GM08714 (cell line): ENCODE measurements around the gene GNB4.
A peak's percentile ranks its signal among the peaks of the same experiment; 100 is the strongest.

Experiments used
- H3K4me3 ChIP-seq: fragments of 200-500 bp; sonication (Bioruptor generic); 2 replicates; pipeline ENCODE4 v1.5.1; 2014; ENCODE audit warnings: mild to moderate bottlenecking, low read length, inconsistent platforms
- ZNF274 ChIP-seq: IDR thresholded peaks from 2 replicates; pipeline ENCODE4 v1.6.1; 2012; ENCODE audit warnings: mild to moderate bottlenecking, low read depth, low read length

The GNB4 gene

DNA sequence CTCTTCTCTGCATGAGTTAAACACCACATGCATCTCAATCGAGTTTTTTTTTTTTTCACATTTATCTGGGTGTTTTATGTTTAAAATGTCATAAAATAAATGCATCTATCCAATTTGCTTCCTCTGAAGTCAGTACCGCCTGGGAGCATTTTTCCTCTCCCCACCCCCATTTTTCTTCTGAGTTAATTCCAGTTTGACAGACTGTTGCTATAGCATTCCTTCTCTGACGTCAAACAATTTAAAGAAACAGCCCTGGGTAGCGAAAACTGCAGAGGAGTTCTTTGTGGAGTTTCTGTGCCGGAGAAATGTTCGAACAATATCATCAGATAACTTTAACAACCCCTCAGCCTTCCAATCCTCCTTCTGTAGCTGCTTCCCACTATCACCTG is 900 bp upstream of the GNB4 start:
- no peak overlapping the region for H3K4me3 ChIP-seq
- TF ChIP-seq ZNF274 = no peak

DNA sequence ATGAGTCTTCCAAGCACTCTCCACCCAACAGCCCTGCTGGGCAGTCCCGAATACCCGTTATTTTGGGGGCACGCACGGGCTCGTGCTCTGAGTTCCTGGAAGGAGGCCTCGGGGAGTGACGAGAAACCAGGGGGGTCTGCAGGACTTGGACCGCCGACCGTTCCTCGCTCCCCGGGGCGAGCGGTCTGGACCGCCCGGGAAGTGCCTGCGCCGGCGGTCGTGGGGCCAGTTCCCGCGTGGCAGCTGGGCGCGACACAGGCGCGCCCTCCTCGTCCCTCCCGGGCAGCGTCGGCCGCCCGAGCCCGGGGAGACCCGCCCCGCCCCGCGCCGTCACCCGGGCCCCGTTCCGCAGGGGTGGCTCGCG is 387 bp downstream of the GNB4 start:
- no peak for TF ChIP-seq ZNF274

DNA sequence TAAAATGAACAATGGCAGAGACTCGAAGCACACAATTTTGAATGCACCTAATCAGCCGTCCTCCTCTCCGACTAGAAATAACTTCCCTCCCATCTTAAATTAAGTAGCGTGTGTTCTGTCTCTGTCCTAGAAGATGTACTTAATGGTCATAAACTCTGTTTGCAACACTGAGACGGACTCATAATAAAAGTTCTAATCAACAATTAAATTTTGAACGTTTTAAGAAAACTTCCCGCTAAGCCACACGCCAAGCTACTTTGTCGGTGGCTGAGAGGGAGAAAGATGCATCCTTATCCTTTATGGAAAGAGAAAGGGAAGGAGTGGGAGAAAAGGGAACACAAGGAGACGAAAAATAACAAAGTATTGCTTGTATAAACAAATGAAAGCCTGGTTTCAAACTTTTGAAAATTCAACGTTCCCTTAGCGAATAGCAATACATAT is 989 bp downstream of the GNB4 start:
- peak overlapping the region; percentile 85; the same call in 1 of the 2 replicates for H3K4me3 ChIP-seq

More for the DNA sequence above, 387 bp downstream of the GNB4 start:
- peak overlapping the region; percentile 85 for H3K4me3 ChIP-seq

DNA sequence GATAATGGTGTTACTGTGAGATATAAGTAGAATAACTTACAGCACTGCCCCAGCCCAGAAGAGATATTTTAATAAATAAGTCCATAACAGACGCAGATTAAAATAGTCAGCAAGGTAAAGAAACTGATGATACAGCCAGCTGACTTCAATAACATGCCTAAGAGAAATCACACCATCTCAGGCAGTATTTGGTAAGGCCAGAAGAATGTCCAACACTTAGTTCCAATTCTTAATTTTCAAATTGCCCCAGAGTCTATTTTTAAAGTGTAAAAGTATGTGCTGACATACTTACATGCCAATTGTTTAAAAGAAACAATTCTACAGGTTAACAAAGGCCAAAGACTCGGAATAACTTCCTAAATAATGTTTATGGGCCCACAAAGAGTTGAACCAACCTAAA is 1.6 kb downstream of the GNB4 start:
- no peak overlapping the region; the same call in 1 of the 2 replicates for H3K4me3 ChIP-seq
- no peak for TF ChIP-seq ZNF274

More for the DNA sequence above, 989 bp downstream of the GNB4 start:
- TF ChIP-seq ZNF274 = no peak

DNA sequence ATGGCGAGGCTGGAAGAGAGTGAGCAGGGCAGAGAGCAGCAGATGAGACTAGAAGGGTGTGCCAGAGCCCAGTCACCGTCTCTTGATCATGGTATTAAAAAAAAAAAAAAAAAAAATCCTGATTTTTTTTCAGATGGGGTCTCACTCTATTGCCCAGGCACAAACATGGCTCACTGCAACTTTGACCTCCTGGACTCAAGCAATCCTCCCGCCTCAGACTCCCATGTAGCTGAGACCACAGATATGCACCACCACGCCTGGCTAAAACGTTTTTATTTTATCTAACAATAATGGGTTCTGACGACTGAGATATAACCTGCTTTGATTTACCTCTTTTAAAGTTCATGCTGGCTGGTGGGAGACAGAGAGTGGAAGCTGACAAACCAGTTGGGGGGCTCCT is 4.0 kb downstream of the GNB4 start:
- no peak for TF ChIP-seq ZNF274
- H3K4me3 ChIP-seq = no peak overlapping the region

DNA sequence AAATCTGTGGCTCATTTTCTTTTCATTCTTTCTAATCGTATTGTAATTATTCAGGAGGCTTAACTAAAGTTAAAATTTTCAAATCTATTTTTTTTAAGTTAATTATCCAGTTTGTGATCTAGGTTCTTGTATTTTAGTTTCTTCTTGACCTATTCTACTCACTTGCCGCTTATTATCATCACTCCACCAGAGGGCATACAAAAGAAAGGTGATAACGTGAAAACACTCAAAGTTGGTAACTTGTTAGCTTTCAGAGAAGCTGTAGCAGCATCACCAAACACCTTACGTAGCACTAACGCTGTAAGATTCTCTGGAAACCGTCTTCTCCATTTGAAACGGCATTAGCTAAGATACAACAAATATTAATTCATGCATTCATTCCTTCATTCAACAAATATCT is 4.8 kb downstream of the GNB4 start:
- no peak overlapping the region for H3K4me3 ChIP-seq
- no peak for TF ChIP-seq ZNF274

DNA sequence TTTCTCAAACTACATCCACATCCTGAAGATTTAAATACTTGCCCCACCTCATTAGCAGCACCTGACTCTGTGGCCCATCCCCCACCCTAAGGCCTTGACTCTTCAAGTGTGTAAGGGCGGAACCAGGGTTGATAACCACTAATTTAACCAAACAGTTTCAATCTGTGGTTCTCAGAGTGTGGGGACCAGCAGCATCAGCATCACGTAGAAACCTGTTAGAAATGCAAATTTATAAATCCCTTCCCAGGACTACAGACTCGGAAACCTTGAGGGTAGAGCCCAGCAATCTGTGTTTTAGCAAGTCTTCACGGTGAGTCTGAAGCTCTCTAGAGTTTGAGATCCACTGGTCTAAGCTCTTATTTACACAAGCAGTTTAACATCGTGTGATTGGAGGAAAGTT is 12.4 kb downstream of the GNB4 start:
- TF ChIP-seq ZNF274 = no peak
- H3K4me3 ChIP-seq = no peak overlapping the region

DNA sequence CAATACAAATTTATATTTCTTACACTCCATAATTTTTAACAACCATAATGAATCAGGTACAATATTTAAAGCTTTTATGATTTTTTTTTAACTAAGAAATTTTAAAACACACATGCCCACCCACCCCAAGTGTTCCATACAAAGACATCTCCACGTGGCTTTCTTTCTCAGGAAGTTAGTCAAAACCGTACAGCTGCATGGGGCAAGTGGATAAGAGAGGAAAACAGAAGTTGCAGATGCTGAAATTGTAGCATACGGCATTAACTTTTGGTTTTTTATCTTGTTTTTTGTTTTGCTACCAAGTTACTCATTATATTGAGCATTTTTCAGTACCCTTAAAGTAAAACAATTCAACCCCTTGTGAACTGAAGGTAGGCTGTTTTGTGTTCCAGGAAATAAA is 14.8 kb downstream of the GNB4 start:
- no peak for TF ChIP-seq ZNF274

DNA sequence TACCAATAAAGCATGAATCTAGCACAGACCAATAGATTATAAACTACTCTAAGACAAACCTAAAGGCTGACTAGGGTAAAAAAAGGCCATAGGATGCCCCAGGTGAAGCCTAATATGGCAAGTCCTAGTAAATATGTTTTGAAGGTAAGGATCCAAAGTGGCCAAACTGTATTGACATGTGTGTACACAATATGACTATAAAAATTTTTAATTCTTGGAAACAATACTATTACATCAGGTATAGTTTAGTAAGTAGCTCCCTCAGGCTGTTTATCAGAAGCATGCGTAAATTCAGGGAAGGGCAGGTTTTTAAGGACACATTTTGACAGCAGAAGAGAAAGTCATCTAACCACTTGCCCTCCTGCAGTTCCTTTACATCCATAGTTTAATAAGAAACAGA is 18.8 kb downstream of the GNB4 start:
- TF ChIP-seq ZNF274 = no peak
- no peak overlapping the region for H3K4me3 ChIP-seq

More for the DNA sequence above, 14.8 kb downstream of the GNB4 start:
- H3K4me3 ChIP-seq = no peak overlapping the region

DNA sequence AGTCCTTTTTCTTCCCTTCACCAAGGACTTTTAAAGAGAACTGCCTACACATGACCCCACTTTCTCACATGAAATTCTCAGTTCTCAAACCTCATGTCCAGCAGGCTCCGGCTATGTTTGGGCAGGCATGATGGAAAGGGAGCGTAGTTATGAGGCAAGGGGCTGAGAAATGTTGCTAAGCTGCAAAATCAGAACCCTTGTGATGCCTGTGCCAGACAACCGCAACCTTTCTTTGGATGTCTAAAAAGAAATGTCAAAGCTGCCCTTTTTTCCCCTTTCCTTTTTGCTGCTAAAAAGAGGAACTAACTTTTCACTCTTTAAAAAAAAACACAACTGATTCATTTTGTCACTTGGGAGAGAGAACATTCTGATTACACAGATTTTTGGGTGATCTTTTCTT is 19.2 kb downstream of the GNB4 start:
- TF ChIP-seq ZNF274 = no peak
- H3K4me3 ChIP-seq = peak overlapping the region; percentile 17; the same call in 1 of the 2 replicates

DNA sequence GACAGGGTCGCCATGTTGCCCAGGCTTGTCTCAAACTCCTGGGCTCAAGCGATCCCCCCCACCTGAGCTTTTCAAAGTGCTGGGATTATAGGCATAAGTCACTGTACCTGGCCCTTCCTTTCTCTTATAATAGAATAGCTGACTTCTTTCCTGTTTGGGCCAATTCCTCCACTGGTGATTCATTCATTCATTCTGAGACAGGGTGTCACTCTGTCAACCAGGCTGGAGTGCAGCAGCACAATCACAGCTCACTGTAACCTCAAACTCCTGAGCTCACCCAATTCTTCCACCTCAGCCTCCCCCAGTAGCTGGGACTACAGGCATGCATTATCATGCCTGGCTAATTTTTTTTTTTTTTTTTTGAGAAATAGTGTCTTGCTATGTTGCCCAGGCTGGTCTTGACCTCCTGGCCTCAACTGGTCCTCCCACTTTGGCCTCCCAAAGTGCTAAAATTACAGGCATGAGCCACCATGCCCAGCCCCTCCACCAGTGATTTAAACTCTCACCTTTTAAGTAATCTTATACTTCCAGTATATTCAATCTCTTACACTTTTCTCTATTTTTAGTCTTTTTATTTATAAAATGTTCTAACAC is 20.9 kb downstream of the GNB4 start:
- H3K4me3 ChIP-seq = no peak overlapping the region
- TF ChIP-seq ZNF274 = no peak

DNA sequence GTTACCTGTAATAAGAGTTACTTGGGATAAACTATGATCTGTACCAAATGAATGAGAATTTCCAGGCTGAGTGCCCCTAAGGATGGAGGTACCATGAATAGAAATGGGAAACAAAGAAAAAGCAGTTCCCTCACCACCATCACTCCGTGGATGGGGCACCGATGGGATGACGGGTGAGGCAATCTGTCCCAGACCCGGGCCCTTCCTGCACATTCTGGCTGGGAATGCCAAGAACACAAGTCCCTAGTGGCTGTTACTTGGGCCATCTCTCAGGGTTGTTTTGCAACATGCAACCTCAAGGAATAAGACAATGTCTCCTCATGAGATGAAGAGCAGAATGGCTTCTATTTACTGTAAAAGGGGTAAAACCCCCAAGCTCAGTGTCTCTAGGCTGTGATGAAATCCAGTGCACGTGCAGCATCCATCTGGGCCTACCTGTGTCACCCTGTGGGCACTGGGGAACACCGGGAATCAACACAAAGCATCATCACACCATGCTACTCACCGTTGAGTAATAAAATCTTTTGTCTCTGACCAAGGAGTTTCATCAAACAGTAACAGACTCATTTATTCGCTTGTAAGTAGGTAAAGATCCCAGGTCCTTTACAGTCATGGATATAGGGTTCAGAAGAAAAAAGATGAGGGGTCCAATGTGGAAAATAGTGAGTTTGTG is 22.3 kb downstream of the GNB4 start:
- no peak for TF ChIP-seq ZNF274

DNA sequence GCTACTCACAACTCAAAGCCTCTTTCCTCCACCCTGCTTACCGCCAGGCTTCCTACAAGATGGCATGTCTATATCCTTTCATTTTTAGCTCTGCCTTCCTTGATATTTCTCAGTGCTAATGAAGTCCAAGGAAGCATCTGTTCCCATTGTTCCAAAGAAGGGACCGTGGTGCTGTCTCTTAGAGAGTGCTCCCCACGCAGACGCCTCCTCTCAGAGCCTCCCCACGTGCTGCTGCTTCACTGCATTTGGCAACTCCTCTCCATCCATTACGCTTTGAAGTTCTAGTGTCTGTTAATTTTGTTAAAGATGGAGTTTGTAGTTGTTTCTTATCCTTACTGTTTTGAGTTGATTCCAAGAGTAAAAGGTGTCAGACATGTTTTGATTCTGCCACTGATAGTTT is 26.2 kb downstream of the GNB4 start:
- no peak for TF ChIP-seq ZNF274
- H3K4me3 ChIP-seq = no peak overlapping the region

More for the DNA sequence above, 22.3 kb downstream of the GNB4 start:
- H3K4me3 ChIP-seq = no peak overlapping the region

DNA sequence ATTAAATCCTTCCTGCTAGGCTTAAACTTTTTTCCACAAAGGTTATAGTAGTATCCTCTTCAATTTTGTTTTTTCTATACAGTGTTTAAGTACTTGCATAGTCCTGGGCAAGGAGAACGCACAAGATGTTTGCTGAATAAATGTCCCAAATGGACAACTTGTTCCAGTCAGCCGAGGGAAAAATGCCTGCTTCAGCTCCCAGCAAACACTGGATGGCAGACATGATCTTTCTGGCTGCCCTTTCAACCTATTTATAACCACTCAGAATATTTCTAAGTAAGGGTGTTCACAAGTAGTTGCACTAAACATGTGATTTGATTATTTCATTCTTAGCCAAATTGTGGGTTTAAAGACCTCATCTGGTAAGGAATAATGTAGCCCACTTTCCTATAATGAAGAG is 29.8 kb downstream of the GNB4 start:
- TF ChIP-seq ZNF274 = no peak
- H3K4me3 ChIP-seq = no peak overlapping the region

DNA sequence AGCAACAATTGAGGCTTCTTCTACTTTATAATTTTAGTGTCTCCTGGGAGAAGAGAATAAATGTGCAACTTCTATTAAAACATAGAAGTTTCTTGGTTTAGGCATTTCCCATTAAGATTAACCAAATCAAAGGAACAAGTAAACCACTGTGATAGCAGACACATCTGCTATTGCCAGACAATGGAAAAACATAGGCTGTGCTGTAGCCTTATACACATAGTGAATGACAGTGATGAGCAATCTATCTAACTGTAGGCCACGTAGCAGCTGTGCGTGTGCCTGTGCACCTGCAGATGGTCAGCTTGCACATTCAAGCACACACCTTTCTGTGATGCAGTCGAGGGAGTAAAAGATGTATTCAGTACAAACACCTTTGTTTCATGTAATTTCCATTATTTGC is 32.7 kb downstream of the GNB4 start:
- H3K4me3 ChIP-seq = no peak overlapping the region
- no peak for TF ChIP-seq ZNF274

DNA sequence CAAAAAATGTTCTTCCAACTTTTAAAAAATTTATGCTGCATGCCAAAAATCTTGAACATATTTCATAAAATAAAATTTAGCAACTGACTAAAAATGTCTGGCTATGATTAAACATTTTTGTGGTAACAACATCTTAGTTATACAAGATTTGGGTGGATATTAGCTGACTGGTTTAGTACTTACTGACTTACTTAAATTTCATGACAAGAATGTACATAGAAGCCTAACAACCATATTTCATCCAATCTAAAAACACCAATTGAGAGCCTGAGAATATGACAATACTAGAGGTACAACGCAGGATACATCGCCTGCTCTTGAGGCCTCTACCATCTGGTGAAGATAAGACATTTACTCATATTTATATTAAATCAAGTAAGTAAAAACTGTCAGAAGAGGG is 34.6 kb downstream of the GNB4 start:
- no peak overlapping the region for H3K4me3 ChIP-seq
- TF ChIP-seq ZNF274 = no peak
